NK-92 treated with Interleukin-12 subunit alpha and Interleukin-12 subunit beta, amount 100 ng/mL, for 24 hours (cell line): Measurements from ENCODE around the gene RASA3.

ENCODE experiments used
- DNase-seq: peaks from one replicate; lab custom pipeline; 2025; lab: John Stamatoyannopoulos, UW

RASA3 gene

DNA sequence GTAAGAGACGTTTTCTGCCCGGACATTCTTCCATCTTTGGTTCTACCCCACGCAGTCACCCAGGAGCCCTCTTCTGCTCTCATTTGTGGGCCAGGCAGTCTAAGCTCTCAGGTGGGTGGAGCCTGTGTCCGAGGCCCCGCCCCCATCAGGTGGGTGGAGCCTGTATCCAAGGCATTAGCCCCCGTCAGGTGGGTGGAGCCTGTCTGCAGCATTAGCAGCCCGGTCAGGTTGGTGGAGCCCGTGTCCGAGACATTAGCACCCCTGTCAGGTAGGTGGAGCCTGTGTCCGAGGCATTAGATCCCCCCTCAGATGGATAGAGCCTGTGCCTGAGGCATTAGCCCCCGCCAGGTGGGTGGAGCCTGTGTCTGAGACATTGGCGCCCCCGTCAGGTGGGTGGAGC is 113.1 kb downstream of the RASA3 start:
- DNase-seq = no peak

- DNase-seq = no peak
Observed at GRCh38 chr13:114018461-114019055, 113.9 kb downstream of the RASA3 start.

DNA sequence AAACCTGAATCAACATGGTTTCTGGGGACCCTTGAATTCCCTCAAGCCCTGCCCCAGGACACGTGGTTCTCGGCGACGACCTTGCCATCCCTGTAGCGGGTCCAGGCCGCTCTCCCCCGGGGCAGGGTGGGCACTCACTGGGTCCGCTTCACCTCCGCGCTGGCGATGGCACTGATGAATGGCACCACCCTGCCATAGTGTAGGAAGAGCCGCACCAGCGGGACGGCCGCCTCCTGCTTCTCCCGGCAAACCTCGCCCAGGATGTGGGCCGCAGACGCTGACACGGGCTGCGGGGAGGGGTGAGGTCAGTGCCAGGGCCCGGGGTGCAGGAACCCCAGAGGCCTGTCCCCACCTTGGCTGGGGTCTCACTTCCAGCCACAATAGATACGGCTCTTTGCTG is 114.5 kb downstream of the RASA3 start:
- no peak for DNase-seq

GRCh38 chr13:114017028-114017630 is 115.3 kb downstream of the RASA3 start:
- no peak for DNase-seq

- no peak for DNase-seq
Observed at GRCh38 chr13:114016321-114017027, 115.9 kb downstream of the RASA3 start.

DNA sequence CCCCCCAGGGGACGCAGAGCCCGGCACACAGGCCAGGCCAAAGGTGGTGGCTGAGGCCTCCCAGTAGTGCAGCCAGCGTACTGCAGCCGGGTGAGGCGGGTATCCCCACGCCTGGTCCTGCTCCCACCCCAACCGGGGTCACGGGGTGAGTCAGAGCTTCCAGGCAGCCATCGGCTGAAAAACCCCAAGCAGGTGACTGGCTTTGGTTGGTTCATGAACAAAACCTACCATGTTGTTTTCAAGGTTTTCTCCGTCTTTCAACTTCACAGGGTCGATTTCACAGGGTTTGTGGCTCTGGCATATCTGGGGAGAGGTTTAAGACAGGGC is 116.5 kb downstream of the RASA3 start:
- no peak for DNase-seq

DNA sequence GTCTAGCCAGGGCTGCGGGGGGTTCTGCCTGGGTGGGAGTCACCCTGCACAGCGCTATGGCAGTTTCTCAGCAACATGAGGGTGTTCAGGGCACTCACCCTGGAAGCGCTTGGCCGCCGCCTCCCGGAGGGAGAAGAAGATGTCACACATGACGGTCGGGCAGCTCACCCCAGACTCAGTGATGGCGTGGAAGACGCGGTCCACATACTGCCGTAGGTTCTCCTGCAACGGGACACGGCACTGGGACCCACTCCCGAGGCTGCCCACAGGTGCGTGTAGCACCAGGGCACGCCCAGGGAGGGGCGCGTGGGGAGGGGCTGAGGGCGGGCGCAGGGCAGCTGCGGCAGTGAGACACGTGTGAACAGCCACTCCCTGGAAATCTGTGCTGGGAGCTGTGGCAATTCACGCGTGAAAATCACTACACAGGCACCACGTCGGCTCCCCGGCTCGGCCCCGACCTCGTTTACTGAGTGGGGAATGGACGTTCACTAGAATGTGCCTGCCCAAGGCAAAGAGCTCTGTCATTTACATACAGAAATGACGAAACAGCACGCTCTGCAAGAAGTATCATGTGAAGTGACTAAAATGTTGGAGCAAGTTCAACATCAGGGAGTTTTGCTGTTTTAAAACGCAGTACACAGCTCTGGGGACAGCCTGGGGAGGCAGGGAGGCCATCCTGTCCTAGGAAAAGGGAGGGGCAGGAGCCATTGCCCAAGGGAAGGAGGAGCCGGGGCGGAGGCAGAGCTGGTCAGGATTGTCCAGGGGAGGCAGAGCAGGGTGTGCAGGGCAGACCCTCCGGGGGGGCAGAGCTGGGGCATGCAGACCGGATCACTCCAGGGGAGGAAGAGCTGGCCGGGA is 117.1 kb downstream of the RASA3 start:
- no peak for DNase-seq

GRCh38 chr13:114013952-114014629 is 118.3 kb downstream of the RASA3 start:
- DNase-seq = no peak

GRCh38 chr13:114013336-114013735 is 119.1 kb downstream of the RASA3 start:
- no peak for DNase-seq

DNA sequence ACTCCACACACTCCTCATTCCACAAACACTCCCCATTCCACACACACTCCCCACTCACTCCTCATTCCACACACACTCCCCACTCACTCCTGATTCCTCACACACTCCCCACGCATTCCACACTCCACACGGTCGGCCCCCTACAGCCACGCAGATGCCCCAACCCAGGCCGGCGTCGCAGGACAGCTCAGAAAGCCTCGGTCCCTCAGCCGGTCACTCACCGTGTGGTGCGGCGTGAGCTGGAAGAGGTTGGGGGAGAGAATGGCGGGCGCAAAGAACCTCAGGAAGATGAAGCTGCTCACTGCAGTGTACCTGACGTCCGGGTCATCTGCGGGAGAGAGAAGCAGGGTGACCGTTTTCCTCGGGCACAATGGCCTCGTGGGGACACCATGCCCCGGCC is 119.5 kb downstream of the RASA3 start:
- no peak for DNase-seq

GRCh38 chr13:114012141-114012540 is 120.3 kb downstream of the RASA3 start:
- no peak for DNase-seq

- DNase-seq = no peak
Observed at GRCh38 chr13:114011226-114011625, 121.2 kb downstream of the RASA3 start.

GRCh38 chr13:114010401-114011101 is 121.9 kb downstream of the RASA3 start:
- DNase-seq = no peak

DNA sequence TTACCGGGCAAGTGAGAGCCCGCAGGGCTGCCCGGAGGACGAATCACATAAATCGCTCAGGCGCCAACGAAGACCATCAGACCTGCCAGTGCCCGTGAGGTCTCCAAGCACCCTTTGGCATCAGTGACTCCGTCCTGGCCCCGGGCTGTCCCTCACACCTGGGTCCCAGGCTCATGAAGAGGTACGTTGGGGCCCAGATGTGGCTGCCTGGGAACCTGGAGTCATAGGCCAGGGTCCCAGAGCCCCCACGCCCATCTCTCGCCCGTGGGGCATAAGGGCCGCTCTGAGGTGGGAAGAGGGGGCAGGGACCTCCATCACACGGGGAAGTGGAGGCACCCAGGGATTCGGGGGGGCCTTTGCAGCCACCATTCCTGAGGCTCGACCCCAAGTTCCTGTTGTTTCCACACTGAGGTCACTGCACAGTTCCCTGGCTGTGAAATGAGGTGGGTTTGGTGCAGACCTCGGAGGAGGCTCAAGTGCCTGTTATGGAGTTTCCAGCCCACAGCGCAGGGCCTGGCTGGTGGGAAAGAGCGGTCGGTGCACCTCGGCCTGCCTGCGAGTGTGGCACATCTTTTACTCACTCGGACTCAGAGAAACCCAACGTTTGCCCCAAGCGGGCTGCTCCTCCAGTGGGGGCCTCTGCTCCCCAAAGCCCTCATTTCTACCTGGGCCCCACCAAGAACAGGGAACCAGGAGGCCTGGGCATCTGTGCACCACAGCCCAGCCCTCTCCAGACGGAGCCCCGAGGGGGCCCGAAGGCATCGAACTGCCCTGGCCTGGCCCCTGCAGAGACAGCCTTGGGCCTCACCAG is 122.6 kb downstream of the RASA3 start:
- no peak for DNase-seq

GRCh38 chr13:114008964-114009589 is 123.3 kb downstream of the RASA3 start:
- no peak for DNase-seq

DNA sequence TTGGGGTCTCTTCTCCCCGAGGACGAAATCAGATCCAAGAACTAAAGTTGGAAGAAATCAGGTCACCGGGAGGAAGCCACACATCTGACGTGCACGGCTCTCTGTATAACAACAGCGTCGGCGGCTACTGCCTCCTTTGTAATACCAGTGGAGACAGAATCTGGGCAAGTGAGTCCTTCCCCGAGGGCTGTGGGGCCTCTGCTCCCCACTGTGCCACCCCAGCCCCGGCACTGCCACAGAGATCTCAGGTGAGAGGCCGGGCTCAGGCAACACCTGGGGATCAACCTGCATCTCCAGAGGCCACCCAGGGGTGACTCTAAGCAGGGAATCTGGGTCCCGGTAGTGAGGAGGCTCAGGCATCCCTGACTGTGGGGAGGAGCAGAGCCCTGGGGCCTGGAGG is 124.9 kb downstream of the RASA3 start:
- no peak for DNase-seq

DNA sequence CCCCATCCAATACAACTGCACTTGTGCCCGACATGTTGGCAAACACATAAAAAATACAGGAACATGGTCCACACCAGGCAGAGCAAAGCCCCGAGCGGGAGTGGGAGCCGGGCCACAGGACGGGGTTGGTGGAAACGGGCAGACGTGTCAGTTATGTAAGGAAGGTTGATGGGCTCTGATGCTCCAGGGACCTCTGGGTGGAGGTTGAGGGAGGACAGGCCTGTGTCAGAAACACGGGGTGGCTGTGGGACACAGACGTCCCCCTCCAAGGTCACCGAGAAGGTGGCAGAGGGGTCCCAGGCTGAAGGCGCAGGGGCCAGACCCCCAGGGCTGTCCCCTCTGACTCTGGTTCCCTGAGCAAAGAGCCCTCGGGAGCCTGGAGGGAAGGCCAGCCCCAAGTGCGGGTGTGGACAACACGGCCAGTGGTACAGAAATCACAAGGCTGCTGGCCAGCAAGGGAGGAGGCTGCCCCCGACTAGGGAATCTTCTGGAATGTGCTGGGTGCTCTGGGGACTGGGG is 127.2 kb downstream of the RASA3 start:
- DNase-seq = no peak

DNA sequence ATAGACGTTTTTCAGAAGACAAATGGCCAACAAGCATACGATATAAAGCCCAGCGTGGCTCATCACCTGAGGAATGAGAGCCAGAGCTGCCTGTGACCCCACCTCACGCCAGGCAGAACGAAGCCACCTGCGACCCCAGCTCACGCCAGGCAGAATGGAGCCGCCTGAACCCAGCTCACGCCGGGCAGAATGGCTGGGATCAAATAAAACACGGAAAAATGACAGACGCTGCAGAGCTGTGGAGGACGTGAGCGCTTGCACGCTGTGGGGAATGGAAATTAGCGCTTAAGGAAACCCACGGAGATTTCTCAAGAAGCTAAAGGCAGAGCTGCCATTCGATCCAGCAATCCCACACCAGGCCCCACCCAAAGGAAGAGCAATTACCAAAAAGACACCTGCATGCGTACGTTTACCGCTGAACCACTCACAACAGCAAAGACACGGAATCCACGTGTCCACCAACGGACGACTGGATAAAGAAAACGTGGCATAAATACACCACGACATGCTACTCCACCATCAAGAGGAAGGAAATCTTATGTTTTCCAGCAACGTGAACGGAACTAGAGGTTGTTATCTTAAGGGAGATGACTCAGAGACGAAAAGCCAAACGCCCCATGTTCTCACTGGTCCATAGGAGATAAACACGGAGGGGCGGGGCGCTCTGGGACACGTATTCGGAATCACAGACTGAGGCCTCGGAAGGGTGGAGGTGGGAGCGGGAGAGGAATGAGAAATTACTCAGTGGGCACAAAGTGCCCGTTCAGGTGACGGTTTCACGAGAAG is 127.8 kb downstream of the RASA3 start:
- DNase-seq = no peak

DNA sequence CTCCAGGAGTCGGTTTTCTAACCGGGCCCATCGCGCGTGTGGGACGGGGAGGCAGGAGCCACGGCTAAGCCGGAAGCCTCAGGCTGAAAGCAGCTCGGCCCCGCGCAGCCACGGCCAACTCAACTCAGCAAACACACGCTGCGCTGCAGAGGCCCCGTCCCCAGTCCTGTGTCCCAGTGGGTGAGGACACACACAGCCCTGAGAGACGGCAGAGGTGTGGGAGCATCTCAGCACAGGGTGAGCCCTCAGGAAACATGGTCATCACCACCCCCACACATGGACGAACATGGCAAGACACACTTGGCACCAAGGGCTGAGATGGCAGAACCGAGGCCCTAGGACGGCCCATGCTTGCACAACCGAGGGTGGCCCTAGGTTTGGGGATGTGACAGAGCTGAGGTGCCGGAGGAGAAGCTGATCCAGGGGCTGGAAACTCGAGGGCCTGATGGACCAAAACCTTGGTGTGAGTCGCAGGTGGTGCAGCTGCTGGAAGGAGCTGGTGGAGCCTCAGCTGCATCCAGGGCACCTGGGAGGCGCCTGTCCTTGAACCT is 129.6 kb downstream of the RASA3 start:
- DNase-seq = no peak
